HG03159 (cell line): ENCODE data around the gene DNMT3B.

Experiments used
- ATAC-seq: cut with Tn5 transposase; IDR thresholded peaks from one replicate; pipeline ENCODE4 v1.9.1; 2021; ENCODE audit warnings: mild to moderate bottlenecking, moderate library complexity; ENCODE audit not compliant: unreplicated experiment

The DNMT3B gene

DNA sequence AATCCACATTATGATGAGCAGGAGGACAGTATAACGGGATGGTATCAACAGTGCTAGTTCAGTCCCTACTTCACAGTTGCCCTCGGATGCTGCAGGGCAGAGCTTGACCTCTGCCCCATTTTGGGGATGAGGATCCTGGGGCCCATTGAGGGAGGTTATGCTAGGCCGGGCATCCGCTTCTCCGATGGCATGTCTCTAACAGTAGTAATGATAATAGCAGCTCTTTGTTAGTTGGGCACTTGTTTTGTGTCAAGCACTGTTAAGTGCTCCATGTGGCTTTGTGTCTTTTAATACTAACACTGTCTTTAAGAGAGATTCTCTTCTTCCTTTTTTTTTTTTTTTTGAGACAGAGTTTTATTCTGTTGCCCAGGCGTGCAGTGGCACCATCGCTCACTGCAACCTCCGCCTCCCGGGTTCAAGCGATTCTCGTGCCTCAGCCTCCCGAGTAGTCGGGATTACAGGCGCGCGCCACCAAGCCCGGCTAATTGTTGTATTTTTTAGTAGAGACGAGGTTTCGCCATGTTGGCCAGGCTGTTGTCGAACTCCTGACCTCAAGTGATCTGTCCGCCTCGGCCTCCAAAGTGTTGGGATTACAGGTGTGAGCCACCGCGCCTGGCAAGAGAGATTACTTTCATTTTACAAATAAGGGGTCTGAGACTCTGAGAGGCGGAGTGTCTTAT lies 58.7 kb downstream of the DNMT3B start:
- ATAC-seq: no peak

DNA sequence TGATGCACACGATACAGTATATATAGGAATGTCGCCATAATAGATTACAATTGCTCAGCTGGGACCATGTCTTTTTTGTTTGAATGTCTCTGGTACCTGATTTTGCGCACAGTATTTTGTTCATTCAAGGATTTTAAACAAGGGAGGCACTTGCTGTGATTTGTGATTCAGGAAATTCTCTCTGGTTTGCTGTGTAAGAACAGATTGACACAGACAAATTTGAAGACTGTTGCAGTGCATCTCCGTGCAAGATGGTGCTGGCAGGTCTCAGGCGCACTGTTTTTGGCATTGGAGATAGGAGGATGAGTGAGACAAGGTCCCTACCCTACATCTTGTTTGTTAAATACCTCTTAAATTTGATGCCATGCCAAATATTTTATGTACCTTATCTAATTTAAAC lies 60.0 kb downstream of the DNMT3B start:
- ATAC-seq: no peak

GRCh38 chr20:32823078-32823477 lies 60.9 kb downstream of the DNMT3B start:
- ATAC-seq: no peak

DNA sequence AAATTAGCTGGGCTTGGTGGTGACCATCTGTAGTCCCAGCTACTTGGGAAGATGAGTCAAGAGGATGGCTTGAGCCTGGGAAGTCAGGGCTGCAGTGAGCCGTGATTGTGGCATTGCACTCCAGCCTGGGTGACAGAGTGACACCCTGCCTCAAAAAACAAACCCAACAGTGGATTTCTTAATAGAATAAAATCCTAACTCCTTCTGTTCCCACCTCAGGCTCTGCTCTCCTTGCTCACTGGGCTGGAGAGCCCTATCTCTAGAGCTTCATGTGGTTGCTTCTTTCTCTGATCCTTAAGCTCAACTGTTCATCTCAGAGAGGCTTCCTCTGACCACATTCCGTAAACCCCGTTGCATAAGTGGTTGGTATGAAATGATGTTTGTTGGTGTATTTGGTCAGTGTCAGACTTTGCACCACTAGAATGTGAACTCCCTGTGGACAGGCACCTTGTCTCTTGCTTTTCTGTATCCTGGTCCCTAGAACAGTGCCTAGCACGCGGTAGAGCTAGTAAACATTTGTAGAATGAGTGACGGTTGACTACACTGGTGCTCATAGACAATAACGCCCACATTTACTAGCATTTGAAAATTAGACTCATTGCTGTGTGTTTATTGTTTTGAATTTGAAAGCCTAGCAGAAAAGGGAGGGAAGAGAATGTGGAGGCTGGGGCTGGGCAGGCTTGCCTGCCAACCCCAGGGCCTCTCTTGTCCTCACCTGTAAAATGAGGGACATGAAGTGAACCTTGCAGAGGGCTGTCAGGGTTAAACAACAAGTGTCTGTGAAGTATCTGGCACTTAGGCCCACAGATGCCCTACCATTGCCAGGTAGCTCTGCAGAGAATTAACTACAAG lies 61.8 kb downstream of the DNMT3B start:
- ATAC-seq: no peak

DNA sequence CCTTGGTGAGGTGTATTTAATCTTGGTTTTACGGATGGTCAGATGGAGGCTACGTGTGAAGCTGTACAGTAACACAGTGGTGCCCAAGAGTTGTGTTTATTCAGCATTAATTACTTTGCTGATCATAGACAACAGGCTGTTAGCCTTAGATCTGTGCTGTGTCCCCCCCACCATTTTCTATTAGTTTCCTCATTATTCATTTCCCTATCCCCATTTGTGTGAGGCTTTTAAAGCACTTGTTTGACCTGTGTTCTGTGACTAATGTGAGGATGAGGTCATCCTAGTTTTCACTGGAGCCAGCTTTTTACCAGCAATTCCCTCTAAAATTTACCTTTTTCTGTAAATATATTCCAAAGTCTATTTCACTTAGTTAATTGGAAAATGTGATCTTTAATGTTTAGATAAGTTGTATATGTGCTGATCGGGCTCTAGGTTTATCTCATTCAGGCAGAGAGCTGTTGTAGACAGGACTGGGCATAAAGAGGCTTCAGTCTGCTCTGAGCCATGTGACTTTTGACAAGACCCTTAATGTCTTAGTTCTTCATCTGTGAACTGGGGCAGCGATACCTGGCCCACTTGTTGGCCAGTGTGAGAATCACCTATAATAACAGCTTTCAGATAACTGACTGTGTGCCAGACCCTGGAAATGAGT lies 66.0 kb downstream of the DNMT3B start:
- ATAC-seq: no peak

DNA sequence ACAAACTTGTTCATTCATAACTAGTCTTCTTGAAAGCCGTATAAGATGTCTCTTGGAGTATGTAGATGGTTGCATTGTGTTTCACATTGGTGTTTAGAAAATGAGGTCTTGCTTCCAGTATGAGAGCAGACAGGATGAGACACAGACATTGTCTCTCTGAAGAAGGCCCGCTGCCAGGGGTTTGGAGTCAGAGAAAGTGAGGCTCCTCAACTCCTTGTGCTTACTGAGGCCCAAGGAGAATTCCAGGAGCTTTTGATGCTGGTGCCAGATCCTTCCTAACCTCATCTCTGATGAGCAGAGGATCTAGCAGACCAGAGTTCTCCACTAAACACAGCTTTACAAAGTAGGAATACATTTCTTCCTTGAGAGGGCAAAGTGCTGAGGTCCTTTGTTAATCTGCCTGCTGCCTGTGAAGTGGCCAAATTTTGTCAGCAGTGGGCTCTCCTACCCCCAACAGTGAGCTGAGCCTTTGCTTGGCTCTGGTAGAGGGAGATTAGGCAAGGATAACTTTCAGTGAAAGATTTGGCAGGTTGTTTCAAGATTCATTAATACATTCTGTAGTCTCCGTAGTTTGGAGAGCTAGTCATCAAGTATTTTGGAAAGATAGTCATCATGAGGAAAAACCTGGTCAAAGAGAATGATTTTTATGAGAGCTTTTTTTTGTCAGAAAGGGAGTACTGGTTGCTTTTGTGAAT lies 67.3 kb downstream of the DNMT3B start:
- ATAC-seq: no peak

- no peak for ATAC-seq
Observed at GRCh38 chr20:32830437-32830836, 68.3 kb downstream of the DNMT3B start.

GRCh38 chr20:32831982-32832381 lies 69.8 kb downstream of the DNMT3B start:
- ATAC-seq: no peak

DNA sequence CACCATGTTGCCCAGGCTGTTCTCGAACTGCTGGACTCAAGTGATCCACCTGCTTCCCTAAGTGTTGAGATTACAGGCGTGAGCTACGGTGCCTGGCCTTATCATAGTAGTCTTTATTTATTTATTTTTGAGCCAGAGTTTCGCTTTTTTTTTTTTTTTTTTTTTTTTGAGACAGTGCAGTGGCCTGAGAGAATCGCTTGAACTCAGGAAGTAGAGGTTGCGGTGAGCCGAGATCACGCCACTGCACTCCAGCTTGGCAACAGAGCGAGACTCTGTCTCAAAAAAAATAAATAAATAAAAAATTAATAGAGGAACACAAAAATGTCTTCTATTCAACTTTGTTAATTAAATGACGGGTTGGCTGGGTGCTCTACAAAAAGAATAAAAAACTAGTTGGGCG lies 70.5 kb downstream of the DNMT3B start:
- ATAC-seq: no peak

GRCh38 chr20:32834972-32835371 lies 72.8 kb downstream of the DNMT3B start:
- no peak for ATAC-seq

- ATAC-seq: no peak
Observed at GRCh38 chr20:32837157-32837556, 75.0 kb downstream of the DNMT3B start.

- no peak for ATAC-seq
Observed at GRCh38 chr20:32839227-32839981, 77.2 kb downstream of the DNMT3B start.

DNA sequence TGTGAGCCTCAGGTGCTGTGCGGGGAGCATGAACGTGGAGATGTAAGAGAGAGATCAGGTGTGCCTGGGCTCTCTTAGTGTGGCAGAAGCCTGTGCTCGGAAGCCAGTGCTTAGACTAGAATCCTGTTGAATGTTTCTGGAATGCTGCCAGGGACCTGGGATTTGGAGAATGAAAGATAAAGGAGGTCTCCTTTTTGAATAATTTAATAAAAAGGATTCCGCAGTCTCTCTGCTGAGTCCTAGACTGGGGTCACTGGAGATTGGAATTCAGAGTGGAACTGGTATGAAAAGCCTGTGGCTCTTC lies 77.7 kb downstream of the DNMT3B start:
- ATAC-seq: no peak

GRCh38 chr20:32841174-32841573 lies 79.0 kb downstream of the DNMT3B start:
- no peak for ATAC-seq

DNA sequence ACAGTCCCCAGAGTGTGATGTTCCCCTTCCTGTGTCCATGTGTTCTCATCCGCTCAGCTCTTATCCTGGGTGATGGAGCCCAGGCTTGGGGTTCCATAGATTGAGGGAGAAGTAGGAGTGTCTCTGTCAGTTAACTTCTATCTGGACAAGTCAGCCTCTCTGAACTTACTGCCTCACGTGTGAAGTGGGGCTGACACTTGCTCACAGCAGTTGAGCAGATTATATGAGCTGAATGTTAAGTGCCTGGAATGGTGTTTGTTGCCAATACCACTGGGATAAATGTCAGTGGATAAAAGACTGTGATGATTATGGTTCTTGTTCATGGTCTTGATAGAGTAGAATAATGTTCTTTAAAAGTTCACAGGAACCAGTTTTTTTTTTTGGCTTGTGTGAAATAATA lies 79.4 kb downstream of the DNMT3B start:
- ATAC-seq: no peak

GRCh38 chr20:32842688-32843524 lies 80.7 kb downstream of the DNMT3B start:
- no peak for ATAC-seq

GRCh38 chr20:32845786-32846185 lies 83.6 kb downstream of the DNMT3B start:
- ATAC-seq: no peak

GRCh38 chr20:32846852-32847251 lies 84.7 kb downstream of the DNMT3B start:
- ATAC-seq: no peak

DNA sequence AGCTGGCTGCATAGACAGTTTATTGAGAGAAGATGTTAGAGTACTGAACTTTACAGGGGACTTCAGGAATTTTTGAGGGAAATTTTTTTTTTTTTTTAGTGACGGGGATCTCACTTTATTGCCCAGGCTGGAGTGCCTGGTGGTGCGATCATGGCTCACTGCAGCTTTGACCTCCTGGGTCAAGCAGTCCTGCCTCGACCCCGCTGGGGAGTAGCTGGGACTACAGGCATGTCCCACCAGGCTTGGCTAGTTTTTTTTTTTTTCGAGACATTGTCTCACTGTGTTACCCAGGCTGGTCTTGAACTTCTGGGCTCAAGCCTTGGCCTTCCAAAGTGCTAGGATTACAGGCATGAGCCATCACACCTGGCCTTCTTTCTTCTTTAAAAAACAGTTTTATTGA lies 85.8 kb downstream of the DNMT3B start:
- no peak for ATAC-seq

DNA sequence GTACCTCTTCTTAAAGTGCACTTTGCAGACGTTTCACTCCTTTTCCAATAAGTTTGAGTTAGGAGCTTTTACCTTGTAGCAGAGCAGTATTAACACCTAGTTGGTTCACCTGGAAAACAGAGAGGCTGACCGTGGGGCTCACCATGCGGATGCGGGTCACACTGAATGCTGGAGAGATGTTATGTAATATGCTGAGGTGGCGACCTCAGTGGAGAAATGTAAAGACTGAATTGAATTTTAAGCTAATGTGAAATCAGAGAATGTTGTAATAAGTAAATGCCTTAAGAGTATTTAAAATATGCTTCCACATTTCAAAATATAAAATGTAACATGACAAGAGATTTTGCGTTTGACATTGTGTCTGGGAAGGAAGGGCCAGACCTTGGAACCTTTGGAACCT lies 86.7 kb downstream of the DNMT3B start:
- ATAC-seq: no peak
